Activated CD8-positive, alpha-beta memory T cell treated with anti-CD3 and anti-CD28 coated beads for 24 hours (primary cell): Measurements from ENCODE around the gene SMARCD1.
"Not testable (repeated sequence)": the region's sequence is repeated elsewhere in the genome, so short reads cannot be mapped to it uniquely, and the experiment has no call there.

Experiments used
- DNase-seq: peaks from one replicate; pipeline ENCODE4 v3.0.0-alpha.2; 2020

Gene SMARCD1

DNA sequence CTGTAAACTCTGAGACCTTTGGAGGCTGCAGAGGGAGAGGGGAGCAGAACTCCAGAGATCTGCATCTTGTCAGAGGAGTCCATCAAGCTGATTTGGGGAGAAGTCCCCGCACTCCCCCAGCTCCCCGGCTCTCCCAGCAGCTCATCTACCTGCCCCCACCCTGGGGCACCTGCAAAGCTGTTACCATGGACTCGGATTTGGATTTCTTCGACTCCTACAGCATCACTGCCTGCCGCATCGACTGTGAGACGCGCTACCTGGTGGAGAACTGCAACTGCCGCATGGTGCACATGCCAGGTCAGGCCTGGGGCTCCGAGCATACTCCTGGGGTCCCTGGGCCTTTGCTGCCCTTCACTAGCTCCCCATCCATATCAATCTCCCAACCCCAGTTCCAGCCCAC is 6.9 kb upstream of the SMARCD1 start:
- DNase-seq, result no peak

DNA sequence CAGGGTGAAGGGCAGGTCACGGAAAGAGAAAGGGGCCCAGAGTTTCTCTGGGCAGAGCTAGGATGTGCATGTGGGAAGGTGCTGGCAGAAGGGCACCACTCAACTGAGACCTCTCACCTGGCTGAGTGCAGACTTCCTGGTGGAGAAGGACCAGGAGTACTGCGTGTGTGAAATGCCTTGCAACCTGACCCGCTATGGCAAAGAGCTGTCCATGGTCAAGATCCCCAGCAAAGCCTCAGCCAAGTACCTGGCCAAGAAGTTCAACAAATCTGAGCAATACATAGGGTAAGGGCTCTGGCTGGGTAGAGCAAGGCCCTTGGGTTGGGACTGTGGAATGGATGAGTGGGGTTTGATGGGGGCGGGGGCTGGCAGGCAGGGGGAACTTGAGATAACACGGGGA is 5.4 kb upstream of the SMARCD1 start:
- no peak for DNase-seq

DNA sequence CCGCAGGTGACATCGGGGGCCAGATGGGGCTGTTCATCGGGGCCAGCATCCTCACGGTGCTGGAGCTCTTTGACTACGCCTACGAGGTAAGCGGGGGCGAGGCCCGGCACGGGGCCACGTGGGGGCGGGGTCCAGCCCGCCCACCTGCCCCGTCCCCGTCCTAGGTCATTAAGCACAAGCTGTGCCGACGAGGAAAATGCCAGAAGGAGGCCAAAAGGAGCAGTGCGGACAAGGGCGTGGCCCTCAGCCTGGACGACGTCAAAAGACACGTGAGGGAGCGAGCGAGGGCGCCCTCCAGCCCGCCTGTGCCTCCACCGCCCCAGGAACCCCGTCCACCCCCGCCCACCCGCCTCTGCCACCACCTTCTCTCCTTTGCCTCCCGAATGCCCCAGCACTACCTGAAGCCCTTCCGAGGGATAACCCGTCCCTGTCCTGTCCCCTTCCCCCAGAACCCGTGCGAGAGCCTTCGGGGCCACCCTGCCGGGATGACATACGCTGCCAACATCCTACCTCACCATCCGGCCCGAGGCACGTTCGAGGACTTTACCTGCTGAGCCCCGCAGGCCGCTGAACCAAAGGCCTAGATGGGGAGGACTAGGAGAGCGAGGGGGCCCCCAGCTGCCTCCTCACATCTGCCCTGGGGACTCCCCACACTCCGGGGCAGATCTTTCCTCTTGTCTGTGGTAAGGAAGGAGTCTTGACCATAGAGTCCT is 3.9 kb upstream of the SMARCD1 start:
- no peak for DNase-seq

DNA sequence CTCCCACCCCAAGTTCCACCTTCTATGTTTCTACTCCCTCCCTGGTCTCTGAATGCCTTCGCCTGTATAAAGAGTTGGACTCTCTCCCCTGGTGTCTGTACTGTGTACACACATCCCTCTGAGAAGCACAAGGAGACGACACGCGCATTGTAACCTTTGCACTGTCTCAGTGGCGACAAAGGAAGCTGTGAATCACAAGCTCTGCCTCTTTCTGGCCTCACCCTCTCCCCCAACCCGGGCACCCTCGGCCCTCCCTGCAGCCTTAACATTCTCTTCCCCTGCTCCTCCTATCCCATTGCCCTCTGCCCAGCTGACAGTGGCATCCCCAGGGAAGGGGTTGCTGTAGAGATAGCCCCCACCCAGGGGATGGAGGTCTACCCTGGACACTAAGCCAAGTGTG is 2.5 kb upstream of the SMARCD1 start:
- DNase-seq, result no peak

DNA sequence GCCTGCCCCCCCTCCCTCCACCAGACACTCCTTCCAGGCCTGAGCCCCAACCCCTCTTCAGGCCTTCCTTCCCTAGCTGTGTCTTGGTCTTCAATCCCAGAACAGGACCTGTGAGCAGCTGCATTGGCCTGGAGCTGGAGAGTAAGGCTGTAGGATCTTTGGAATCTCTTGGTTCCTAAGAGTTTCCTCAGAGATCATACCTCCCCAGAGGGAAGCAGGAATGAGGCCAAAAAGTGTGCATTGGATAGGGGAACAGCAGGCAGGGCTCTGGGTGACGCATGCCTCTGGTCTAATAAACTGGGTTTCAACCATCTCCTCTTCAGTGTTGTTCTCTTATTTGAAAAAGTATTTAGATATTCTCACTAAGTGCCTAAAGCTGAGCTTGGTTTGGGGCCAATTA is 1.8 kb upstream of the SMARCD1 start:
- no peak for DNase-seq

DNA sequence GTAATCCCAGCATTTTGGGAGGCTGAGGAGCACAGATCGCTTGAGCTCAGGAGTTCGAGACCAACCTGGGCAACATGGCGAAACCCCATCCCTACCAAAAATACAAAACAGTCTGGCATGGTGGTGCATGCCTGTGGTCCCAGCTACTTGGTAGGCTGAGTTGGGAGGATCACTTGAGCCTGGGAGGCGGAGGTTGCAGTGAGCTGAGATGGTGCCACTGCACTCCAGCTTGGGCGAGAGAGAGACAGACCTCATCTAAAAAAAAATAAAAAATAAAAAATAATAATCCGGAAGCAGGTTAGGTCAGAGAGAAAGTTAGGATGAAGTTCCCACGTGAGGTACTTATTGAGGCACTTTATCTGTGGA is 750 bp upstream of the SMARCD1 start:
- not testable (repeated sequence) for DNase-seq

DNA sequence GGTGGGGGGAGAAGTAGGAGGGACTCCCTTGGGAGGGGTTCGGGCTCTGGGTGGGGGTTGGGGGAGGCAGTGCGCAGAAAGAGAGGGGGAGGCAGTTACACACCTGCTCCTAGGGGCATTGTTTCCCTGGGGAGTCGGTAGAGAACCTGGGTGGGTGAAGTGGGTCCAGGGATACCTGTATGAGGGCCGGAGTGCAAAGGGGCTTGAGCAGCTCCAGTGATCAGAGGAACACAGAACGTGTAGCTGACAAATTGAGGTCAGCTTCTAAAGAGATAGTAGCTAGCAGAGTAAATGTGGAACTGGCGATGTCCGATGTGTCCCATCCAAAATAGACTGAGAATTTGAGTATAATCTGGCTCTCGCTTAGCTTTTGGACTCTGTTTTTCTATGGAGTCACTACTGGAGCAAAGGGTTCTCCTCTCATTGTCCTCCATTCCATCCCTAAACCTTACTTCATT is 502 bp downstream of the SMARCD1 start:
- DNase-seq, result no peak

DNA sequence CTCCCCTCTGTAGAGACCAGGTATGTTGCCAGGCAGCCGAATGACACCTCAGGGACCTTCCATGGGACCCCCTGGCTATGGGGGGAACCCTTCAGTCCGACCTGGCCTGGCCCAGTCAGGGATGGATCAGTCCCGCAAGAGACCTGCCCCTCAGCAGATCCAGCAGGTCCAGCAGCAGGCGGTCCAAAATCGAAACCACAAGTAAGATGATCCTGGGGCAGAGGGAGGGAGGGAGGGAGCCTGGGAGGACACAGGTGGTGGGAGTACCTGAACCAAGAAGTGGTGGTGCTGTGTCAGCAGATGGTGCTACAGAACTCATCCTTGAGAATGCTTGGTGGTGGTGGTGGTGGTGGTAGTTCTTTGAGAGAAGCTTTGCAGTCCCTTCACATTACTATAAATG is 1.0 kb downstream of the SMARCD1 start:
- no peak for DNase-seq

DNA sequence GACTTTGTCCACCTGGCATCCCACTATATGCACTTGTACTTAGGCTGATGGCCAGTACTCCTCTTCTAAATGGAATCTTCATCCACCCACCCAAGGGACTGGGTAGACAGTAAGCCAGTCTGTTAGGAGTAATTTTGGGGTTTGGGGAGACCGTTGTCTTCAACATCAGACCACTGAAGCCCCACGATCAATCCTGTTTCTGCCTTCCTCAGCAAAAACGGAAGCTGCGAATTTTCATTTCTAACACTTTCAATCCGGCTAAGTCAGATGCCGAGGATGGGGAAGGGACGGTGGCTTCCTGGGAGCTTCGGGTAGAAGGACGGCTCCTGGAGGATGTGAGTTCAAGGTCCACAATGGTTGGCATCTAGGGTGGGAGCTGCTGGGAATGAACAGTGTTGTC is 2.0 kb downstream of the SMARCD1 start:
- DNase-seq, result no peak

DNA sequence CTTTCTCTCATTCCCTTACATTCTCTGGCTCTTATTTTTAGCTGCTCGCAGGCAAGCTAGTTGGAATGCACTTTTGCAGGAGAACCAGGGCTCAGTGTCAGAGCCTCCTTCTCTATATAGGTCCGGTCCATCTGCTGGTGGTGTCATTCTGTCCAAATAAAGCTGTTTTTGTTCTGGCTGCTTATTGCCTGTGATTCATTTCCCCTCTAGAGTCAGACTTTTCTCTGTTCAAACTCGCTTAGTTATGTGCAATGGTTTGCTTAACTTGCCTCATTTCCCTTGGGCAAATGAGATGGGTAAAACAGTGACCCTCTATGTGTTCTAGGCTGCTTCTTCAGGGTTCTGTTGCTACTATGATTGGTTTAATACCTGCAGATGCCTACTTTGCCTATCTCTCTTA is 2.9 kb downstream of the SMARCD1 start:
- no peak for DNase-seq

DNA sequence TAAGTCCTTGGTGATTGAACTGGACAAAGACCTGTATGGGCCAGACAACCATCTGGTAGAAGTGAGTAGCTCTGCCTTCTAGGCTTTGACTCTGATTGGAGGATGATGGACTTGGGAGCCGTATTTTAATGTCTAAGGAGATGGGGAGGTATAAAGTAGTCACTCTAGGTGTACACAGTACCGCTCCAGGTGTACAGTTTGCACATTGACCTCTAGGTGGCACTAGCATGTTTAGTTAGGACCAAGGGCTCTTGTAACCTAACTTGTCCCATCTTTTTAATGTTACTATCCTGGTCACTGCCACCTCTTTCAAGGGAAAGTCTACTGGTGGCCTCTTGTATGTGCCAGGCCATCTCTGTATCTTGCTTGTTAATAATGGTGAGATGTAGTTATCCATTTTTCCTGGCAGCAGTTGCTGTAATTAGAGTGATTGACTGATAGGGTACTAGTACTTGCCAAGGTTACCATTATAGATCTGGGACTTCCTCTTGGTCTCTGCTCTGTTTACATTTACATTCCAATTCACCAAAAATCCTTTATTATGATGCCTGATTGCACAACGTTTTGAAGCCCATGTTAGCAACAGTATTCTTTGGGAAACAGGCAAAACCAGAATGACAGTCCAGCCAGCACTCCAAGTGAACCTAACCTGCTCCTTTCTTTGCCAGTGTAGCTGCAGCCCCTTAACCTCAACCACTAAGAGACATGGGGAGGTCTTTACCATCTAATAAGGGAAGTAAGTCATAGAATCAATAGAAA is 3.6 kb downstream of the SMARCD1 start:
- peak; percentile 70 for DNase-seq

DNA sequence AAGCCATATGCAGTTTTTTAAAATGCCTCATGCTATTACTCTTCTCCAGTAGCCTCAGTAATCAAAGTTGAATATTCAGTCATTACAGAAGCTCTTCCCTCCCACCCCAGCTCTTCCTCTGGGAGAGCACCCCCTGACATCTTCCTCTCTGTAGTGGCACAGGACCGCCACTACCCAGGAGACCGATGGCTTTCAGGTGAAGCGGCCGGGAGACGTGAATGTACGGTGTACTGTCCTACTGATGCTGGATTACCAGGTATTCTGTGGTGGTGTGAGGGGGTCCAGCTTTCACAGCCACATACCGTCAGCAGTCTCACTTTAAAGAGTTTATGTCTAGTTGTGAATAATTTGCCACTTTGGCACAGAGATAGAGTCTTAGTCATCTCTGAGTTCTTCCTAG is 4.6 kb downstream of the SMARCD1 start:
- DNase-seq, result no peak

DNA sequence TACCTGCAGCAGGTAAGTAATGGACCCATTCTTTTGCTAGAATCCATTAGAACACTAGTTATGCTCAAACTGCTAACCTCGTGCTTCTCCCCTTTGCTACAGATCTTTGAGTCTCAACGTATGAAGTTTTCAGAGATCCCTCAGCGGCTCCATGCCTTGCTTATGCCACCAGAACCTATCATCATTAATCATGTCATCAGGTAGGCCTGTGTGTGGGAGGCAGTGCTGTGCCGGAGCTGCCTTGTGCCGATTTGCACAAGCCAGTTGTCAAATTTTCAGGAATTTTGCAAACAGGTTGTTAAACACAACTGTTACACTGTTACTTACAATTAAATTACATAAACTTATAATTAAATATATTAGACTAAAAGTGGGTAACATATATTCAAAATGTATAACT is 5.2 kb downstream of the SMARCD1 start:
- DNase-seq, result no peak

DNA sequence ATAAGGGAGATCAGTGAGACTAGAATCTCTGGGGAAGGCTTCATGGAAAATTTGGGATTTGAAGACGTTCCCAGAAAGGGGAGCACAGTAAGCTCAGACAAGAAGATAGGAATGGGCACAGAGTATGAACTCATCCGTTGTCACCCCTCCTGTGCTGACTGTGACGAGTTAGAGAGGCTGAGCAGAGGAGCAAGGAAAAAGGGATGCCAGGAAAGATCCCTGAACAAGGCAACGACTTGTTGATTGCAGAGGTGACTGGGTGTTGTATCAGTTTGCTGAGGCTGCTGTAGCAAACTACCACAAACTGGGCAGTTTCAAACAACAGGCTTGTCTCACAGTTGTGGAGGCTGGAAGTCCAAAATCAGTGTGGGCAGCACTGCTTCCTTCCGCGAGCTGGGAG is 12.8 kb downstream of the SMARCD1 start:
- DNase-seq, result no peak

DNA sequence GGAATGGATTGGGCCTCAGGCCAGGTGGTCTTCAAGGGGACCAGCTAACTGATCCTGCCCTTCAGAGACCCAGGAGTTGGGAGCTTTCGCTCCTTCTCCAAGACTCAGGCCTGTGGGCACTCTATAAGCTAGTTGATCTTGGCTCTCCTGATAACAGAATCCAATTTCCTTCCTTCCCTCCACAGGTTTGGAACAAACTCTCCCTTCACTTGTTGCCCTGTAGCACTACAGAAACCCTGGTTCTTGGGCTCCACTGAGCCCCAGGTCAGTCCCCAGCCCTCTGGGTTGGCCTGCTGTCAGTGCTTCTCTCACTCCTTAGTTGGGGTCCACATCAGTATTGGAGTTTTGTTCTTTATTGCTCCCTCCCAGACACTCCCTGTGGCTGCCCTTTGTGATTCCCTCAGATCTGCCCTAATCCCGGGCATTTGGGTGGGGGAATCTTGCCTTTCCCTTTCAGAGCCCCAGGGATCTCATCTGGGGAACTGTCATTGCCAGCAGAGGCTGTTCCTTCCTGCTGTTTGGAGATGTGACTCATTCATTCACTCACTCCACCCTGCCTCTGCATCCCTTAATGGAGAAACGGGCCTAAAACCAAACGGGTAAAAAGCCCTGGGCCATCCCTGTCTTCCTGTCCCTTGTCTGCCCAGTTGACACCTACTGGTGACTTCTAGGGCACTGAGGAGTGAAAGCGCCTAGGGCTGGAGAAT is 14.3 kb downstream of the SMARCD1 start:
- DNase-seq, result no peak

DNA sequence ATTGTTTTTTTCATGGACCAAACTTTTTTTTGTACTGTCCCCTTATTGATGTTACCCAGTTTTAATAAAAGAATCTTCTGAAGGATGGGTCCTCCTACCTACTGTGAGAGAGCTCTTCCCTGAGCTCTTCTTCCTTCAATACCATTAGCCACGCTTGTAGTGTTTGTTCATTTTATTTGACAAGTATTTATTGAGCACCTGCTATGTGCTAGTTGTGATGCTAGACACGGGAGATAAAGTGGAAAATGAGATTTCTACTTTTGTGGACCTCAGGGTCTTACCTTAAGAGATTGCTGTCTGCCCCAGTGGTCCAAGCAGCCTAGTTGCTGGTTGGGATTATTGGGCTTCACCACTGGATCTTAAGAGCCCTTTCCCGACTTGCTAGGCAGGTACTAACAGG is 15.4 kb downstream of the SMARCD1 start:
- DNase-seq, result no peak

DNA sequence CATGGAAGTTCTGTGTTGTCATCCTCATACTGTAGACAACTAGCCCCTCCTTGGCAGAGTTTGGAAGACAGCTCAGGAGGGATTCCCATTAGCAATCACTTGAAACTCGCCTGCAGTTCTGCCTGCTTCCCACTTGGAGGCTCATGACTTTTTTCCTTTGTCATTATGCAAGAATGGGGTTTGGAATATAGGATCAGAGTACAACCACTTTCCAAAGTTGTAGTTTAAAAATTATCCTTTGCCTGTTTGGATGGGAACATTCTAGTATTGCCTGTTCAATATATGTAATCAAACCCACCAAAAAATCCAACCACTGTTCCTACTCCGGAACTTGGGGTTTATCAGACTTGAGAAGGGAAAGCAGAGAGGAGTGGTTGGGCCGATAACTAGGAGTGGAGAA is 16.5 kb downstream of the SMARCD1 start:
- no peak for DNase-seq

DNA sequence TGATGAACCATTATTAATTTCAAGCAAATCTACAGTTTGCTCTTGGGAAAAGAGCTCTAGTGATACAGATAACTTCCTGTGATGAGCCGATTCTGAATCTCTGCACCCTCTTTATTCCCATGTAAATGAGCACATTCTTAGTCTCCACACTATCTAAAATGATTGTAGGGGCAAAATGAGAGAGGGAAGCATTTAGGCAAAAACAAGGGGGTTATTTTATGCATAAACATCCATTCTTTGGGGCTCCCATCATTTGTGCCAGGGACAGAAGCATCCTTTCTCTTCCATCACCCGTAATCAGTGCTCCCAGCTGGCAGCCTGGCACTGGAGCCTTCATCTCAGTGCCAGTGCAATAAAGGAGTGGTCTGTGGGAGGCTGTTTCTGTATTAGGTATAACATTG is 17.0 kb downstream of the SMARCD1 start:
- no peak for DNase-seq

DNA sequence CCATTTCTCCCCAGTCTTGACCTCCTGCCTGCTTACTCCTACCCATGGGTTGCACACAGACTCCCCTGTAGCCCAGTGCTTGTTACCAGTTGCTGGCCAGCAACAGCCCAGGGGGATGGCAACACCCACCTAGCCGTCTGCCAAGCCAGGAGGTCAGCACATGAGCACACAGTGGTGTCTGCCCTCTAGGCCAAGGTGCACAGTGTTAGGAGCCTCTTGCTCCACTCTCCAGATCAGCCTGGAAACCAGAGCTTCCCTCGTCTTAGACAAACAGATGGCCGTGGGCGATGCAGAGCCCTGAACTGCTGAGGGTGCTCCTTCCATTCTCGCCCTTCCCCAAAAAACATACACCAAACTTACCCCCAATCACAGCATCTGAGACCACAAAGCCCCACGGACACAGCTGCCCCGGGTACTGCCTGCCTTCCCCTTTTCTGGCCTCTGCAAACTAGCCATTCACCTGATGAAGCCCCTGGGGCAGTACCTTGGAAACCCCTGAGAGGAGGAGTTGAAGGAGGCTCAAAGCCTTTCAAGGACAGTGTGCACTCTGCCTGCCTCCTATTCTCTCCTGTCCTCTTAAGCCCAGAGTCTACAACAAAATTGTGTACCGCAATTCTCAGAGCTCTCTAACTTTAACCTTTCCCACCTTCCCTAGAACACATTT is 17.6 kb downstream of the SMARCD1 start:
- no peak for DNase-seq

DNA sequence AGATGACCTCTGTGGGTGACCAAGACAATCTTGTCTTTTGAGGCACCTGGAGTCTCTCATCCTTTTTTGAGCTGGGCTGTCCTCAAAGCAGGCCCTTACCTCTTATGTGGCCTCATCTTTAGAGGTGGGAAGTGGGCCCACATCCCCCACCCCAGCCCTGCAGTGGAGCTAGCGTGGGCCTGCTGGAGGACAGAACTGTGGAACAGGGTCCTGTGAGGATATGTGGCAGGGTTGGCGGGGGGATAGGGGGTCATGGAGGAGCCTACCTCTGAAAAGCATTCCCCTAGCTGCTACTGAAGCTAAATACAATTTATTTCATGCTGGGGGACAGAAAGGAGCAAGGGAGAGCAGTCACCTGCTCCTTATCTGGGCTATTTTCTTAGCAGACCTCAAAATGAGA is 18.2 kb downstream of the SMARCD1 start:
- no peak for DNase-seq

DNA sequence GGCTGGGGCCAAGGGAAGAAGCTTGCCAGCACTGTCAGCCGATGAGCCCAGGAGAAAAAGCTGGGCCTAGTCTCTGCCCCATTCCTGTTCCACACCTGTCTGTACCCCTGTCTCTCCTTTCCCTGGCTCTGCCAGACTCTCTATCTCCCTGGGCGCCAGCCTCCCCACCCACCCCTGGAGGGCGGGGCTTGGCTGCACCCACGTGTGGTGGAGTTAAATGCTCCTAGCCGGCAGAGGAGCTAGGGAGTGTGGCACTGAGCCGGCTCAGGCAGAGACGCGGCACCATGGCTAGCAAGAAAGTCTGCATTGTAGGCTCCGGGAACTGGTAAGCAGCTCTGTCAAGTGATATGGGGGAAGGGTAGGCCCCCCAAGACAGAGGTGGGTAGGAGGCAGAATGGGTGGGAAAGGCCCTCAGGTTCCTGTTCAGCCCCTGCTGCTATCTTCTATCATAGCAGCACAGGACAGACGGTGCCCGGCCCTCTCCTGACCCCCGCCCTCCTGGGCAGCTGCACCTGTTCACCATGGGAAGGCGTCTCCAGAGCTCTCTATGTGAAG is 18.7 kb downstream of the SMARCD1 start, which contains the start of gene GPD1:
Gene GPD1 (plus strand): TSS at position 242 of the 555 bp plus-strand sequence. CDS start 43 bp downstream, at position 285.
- no peak for DNase-seq

DNA sequence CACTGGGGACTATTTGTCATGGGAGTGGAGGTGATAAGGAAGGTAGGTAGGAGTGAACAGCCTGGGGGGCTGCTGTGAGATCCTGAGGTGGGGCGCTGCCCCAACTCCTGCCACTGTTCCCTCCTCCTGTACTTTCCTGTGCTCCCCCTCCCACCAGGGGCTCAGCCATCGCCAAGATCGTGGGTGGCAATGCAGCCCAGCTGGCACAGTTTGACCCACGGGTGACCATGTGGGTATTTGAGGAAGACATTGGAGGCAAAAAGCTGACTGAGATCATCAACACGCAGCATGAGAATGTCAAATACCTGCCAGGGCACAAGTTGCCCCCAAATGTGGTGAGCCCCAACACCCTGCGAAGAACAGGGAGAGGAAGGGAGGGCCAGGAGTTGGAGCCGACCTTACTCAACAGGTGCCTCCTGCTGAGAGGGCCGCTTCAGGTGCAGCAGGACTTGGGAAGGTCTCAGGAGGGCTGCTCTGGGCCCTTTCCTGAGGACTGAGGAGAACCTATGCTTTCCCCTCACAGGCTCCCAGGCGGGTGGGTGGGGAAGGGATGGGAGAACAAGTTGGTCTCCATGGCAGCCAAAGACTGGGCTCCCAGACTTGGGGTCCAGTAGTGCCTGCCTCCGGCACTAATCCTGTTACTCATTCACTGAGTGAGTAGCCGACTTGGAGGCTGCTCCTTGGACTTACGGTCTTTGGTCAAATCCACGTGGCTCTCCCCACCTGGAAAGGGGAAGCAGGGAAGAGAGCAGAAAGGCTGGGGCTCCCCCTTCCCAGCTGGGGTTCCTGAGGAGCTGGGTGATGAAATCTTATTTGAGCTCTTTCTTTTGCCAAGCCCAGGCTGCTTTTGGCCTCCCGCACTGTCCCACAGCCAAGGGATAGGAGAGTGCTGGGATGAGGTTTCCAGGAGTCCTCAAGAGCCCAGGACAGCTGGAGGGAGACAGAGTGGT is 19.6 kb downstream of the SMARCD1 start:
- no peak for DNase-seq
